ENCODE measurements around the gene LTBP1. TPM values are rescaled to one million over a fixed set of nuclear protein-coding genes. Genes with fewer than 3 reads are reported as not detected.
"Not testable (repeated sequence)": the region's sequence is repeated elsewhere in the genome, so short reads cannot be mapped to it uniquely, and the experiment has no call there.

The LTBP1 gene
- polyA plus RNA-seq, 1 experiment: 124 TPM

GRCh38 chr2:33166287-33166881, 219.6 kb downstream of the LTBP1 start:
- CTCF ChIA-PET: no interaction called here
- DNase-seq (ENCODE audit: low read depth): peak; percentile 92

GRCh38 chr2:33167622-33168245, 221.0 kb downstream of the LTBP1 start:
- no peaks in the 10 kb centered on the region for H3K27me3 ChIP-seq (ENCODE audit: control insufficient read depth, insufficient read depth, low read length)
- DNase-seq (ENCODE audit: low read depth): no peak
- no peak for TF ChIP-seq CTCF (IDR thresholded peaks at IDR 0.05; ENCODE audit: insufficient read depth, low read depth, low read length)
- no peak overlapping the region for H3K4me3 ChIP-seq (ENCODE audit: low read depth, low read length)
- POLR2A ChIA-PET: no interaction called here
- CTCF ChIA-PET: interaction anchor here (0.9 kb wide), 1 partner anchor 20 kb away, joined by 3 read pairs; no protein-coding TSS in a partner anchor
- H3K36me3 ChIP-seq (ENCODE audit: control insufficient read depth, insufficient read depth, low read length): no peaks in the 10 kb centered on the region

More at GRCh38 chr2:33166287-33166881, 219.6 kb downstream of the LTBP1 start:
- Histone ChIP-seq H3K36me3 (ENCODE audit: control insufficient read depth, insufficient read depth, low read length) (no peaks in the 10 kb centered on the region), H3K4me3 (ENCODE audit: low read depth, low read length) (no peak overlapping the region), H3K27me3 (ENCODE audit: control insufficient read depth, insufficient read depth, low read length) (no peaks in the 10 kb centered on the region)
- POLR2A ChIA-PET: no interaction called here
- no peak for TF ChIP-seq CTCF (IDR thresholded peaks at IDR 0.05; ENCODE audit: insufficient read depth, low read depth, low read length)

DNA sequence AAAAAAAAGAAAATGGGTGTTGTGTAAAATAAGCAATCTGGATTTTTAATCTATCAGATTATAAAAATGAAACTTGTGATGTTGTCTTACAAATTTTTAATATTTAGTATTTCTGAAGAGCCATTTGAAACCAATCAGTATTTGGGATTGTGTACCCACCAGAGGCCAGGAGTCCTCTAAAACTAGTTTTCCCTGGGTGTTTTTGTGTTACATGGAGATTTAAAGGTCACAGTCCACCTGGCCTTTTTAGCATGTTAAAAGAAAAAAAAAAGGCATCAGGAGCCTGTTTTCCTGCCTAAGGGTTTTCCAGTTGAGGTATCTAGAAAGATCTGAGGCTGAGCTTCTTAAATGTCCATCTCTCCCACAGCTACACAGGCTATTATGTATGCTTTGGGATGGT, 221.7 kb downstream of the LTBP1 start:
- DNase-seq (ENCODE audit: low read depth): no peak
- TF ChIP-seq CTCF (IDR thresholded peaks at IDR 0.05; ENCODE audit: insufficient read depth, low read depth, low read length): no peak
- H3K36me3 ChIP-seq (ENCODE audit: control insufficient read depth, insufficient read depth, low read length): no peaks in the 10 kb centered on the region
- POLR2A ChIA-PET: interaction anchor here (0.6 kb wide), 1 partner anchor 11 kb away, joined by 3 read pairs; no protein-coding TSS in a partner anchor
- H3K4me3 ChIP-seq (ENCODE audit: low read depth, low read length): no peak overlapping the region
- no peaks in the 10 kb centered on the region for H3K27me3 ChIP-seq (ENCODE audit: control insufficient read depth, insufficient read depth, low read length)
- CTCF ChIA-PET: interaction anchor here (1.7 kb wide), 1 partner anchor 9 kb away, joined by 5 read pairs; no protein-coding TSS in a partner anchor

- H3K4me3 ChIP-seq (ENCODE audit: low read depth, low read length): no peak overlapping the region
- POLR2A ChIA-PET: interaction anchor here (0.6 kb wide), 1 partner anchor 11 kb away, joined by 3 read pairs; no protein-coding TSS in a partner anchor
- CTCF ChIA-PET: interaction anchor here (0.9 to 1.7 kb wide), 2 partner anchors 9 to 75 kb away, joined by 3 to 5 read pairs; no protein-coding TSS in a partner anchor
- TF ChIP-seq CTCF (IDR thresholded peaks at IDR 0.05; ENCODE audit: insufficient read depth, low read depth, low read length): no peak
- no peaks in the 10 kb centered on the region for H3K36me3 ChIP-seq (ENCODE audit: control insufficient read depth, insufficient read depth, low read length)
- no peaks in the 10 kb centered on the region for H3K27me3 ChIP-seq (ENCODE audit: control insufficient read depth, insufficient read depth, low read length)
- DNase-seq (ENCODE audit: low read depth): no peak
Measured at GRCh38 chr2:33168922-33169321, 222.2 kb downstream of the LTBP1 start.

DNA sequence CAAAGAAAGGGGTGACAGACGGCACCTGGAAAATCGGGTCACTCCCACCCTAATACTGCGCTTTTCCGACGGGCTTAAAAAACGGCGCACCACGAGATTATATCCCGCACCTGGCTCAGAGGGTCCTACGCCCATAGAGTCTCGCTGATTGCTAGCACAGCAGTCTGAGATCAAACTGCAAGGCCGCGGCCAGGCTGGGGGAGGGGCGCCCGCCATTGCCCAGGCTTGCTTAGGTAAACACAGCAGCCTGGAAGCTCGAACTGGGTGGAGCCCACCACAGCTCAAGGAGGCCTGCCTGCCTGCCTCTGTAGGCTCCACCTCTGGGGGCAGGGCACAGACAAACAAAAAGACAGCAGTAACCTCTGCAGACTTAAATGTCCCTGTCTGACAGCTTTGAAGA, 223.5 kb downstream of the LTBP1 start:
- H3K4me3 ChIP-seq (ENCODE audit: low read depth, low read length); POLR2A ChIA-PET; H3K27me3 ChIP-seq (ENCODE audit: control insufficient read depth, insufficient read depth, low read length); CTCF ChIA-PET; DNase-seq (ENCODE audit: low read depth); H3K36me3 ChIP-seq (ENCODE audit: control insufficient read depth, insufficient read depth, low read length): not testable (repeated sequence)

All from BJ (cell line).